ENCODE measurements around the gene WNK1. TPM values are rescaled to one million over a fixed set of nuclear protein-coding genes. Genes with fewer than 3 reads are reported as not detected.

The WNK1 gene
- total RNA-seq, 6 experiments from 2014 or later = 79.5 to 106 (median 94.3) TPM

DNA sequence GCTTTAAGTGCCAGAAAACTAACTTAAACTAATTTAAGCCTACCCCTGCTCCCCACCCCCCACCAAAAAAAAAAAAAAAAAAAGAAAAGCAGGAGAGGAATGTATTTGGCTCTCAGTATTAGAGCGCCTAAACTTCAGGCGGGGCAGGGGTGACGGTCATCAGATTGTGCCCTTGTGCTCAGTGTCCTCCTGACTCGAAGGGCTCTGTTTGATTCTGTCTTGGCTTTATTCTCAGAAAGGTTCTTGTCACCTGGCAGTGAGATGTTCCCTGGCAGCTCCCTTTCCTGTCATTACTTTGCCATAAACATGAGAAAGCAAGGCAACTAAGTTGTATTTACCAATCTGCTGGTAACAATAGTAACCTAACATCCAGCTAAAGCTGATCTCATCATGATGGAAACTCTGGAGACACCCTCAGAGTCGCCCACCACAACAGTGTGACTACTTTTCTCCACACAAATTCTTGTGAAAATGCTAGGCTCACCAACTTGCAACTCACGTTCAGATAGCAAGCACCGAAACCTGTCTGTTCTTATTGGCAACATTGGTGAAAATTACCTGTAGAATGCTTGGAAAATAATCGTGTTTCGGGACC lies 39.0 kb upstream of the WNK1 start:
- Mint-ChIP-seq H3K27ac (no peak overlapping the region), H3K4me1 (ENCODE audit: low read depth) (peaks cover 12% of the 10 kb centered on the region)
- no peak for DNase-seq

DNA sequence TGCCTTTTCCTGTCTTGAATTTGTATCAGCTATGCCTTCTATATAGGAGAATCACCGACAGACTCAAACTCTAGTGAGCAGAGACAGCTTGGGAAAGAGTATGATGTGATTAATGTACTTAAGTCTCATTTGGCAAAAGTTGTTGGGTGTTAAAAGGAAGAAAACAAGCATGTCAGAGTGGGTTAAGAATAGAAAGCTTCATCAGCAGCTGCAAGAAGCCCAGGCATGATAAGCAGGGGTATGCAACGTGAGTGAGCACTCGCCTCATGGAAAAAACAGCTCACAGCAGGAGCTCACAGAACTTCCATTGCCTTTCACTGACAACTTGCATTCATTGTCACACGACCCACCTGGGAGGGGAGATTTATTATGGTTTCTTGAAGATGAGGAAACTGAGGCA lies 35.9 kb upstream of the WNK1 start:
- DNase-seq = no peak
- no peak overlapping the region for H3K4me3 Mint-ChIP-seq
- H3K27ac Mint-ChIP-seq = no peak overlapping the region
- TF ChIP-seq, protein P1, sequence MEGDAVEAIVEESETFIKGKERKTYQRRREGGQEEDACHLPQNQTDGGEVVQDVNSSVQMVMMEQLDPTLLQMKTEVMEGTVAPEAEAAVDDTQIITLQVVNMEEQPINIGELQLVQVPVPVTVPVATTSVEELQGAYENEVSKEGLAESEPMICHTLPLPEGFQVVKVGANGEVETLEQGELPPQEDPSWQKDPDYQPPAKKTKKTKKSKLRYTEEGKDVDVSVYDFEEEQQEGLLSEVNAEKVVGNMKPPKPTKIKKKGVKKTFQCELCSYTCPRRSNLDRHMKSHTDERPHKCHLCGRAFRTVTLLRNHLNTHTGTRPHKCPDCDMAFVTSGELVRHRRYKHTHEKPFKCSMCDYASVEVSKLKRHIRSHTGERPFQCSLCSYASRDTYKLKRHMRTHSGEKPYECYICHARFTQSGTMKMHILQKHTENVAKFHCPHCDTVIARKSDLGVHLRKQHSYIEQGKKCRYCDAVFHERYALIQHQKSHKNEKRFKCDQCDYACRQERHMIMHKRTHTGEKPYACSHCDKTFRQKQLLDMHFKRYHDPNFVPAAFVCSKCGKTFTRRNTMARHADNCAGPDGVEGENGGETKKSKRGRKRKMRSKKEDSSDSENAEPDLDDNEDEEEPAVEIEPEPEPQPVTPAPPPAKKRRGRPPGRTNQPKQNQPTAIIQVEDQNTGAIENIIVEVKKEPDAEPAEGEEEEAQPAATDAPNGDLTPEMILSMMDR (IDR thresholded peaks at IDR 0.05) = no peak
- H3K4me1 Mint-ChIP-seq (ENCODE audit: low read depth) = peaks cover 25% of the 10 kb centered on the region
- H3K27me3 Mint-ChIP-seq (ENCODE audit: insufficient read depth) = peaks cover 17% of the 10 kb centered on the region
- no peaks in the 10 kb centered on the region for H3K9me3 Mint-ChIP-seq
- H3K36me3 Mint-ChIP-seq (ENCODE audit: low read depth) = no peaks in the 10 kb centered on the region

More for the DNA sequence above, 39.0 kb upstream of the WNK1 start:
- H3K36me3 Mint-ChIP-seq (ENCODE audit: low read depth) = no peaks in the 10 kb centered on the region
- TF ChIP-seq, protein P1 (IDR thresholded peaks at IDR 0.05) = no peak
- H3K9me3 Mint-ChIP-seq = no peaks in the 10 kb centered on the region
- no peak overlapping the region for H3K4me3 Mint-ChIP-seq
- peaks cover 13% of the 10 kb centered on the region for H3K27me3 Mint-ChIP-seq (ENCODE audit: insufficient read depth)

DNA sequence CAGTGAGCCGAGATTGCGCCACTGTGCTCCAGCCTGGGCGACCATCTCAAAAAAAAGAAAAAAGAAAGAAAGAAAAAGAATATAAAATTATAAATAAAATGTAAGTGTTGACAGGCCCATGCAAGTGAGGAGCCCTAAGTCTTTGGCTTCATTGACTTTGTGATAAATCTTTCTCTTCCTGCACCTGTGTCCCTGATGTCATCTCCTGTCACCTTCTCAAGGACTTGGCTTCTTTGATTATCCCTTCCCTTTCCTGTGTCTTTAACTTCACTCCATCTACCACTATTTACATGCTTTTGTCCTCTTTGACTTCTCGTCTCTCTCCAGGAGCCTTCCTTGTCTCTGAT lies 33.6 kb upstream of the WNK1 start:
- no peak overlapping the region for H3K27ac Mint-ChIP-seq
- no peak for DNase-seq
- H3K4me1 Mint-ChIP-seq (ENCODE audit: low read depth) = peaks cover 19% of the 10 kb centered on the region
- TF ChIP-seq, protein P1 (IDR thresholded peaks at IDR 0.05) = no peak
- no peaks in the 10 kb centered on the region for H3K36me3 Mint-ChIP-seq (ENCODE audit: low read depth)
- H3K4me3 Mint-ChIP-seq = no peak overlapping the region
- peaks cover 21% of the 10 kb centered on the region for H3K27me3 Mint-ChIP-seq (ENCODE audit: insufficient read depth)
- no peaks in the 10 kb centered on the region for H3K9me3 Mint-ChIP-seq

DNA sequence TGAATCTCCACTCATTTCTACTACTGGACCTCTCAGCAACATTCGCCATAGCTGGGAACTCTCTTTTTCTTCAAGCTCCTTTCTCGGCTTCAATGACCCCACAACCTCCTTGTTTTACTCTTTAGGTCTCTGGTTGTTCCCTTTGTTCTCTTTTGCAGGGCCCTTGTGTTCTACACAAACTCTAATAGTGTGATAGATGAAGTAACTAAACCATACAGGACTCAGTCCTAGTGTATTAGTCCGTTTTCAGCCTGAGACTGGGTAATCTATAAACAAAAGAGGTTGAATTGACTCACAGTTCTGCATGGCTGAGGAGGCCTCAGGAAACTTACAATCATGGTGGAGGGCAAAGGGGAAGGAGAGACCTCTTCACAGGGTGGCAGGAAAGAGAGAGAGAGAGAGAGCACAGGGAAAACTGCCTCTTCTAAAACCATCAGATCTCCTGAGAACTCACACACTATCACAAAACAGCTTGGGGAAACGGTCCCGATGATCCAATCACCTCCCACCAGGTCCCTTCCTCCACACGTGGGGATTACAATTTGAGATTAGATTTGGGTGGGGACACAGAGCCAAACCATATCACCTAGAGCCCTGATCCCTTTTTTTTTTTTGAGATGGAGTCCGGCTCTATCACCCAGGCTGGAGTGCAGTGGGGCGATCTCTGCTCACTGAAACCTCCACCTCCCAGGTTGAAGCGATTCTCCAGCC lies 32.0 kb upstream of the WNK1 start:
- peaks cover 21% of the 10 kb centered on the region for H3K27me3 Mint-ChIP-seq (ENCODE audit: insufficient read depth)
- H3K36me3 Mint-ChIP-seq (ENCODE audit: low read depth) = no peaks in the 10 kb centered on the region
- DNase-seq = no peak
- no peak overlapping the region for H3K27ac Mint-ChIP-seq
- H3K4me1 Mint-ChIP-seq (ENCODE audit: low read depth) = peaks cover 26% of the 10 kb centered on the region
- H3K4me3 Mint-ChIP-seq = no peak overlapping the region
- H3K9me3 Mint-ChIP-seq = no peaks in the 10 kb centered on the region
- TF ChIP-seq, protein P1 (IDR thresholded peaks at IDR 0.05) = no peak

DNA sequence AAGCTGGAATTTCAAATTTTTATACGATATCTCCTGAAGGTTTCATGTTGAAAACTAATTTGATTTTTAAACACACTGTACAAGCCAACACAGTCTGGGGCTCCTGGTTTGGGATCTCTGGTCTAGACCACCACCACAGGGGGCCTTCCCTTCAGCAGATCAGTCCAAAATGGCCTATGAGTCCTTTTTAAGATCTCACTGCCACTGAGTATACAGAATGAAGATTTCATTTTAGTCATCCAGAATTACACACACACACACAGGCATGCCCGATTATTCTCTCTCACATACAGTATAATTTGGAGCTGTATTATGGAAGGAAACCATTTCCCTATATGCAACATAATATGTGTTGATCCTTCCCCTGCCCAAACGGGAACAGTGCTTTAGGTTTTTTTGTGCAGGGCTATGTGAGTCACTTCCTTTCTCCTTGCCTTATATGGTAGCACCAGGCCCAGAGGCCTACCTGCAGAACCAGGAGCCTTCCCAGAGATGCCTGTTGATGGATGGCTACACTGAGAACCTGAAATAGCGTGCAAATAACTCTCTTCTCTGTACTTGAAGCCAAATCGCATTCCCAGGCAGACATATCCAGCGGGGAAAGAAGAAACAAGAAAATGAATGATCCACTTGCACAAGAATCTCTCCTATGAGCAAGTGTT lies 28.1 kb upstream of the WNK1 start:
- H3K4me3 Mint-ChIP-seq = no peak overlapping the region
- peaks cover 28% of the 10 kb centered on the region for H3K4me1 Mint-ChIP-seq (ENCODE audit: low read depth)
- no peaks in the 10 kb centered on the region for H3K9me3 Mint-ChIP-seq
- DNase-seq = no peak
- no peaks in the 10 kb centered on the region for H3K36me3 Mint-ChIP-seq (ENCODE audit: low read depth)
- peaks cover 17% of the 10 kb centered on the region for H3K27me3 Mint-ChIP-seq (ENCODE audit: insufficient read depth)
- no peak overlapping the region for H3K27ac Mint-ChIP-seq
- TF ChIP-seq, protein P1 (IDR thresholded peaks at IDR 0.05) = no peak

Measured in HFFc6 (cell line).